ENCODE data around the gene MYO3B. TPM values are rescaled to one million over a fixed set of nuclear protein-coding genes. Genes with fewer than 3 reads are reported as not detected.

Gene MYO3B
- total RNA-seq, 3 donors from 2014 or later (not counting 1 experiment from before 2014, with no cell fraction given) = 0.68 to 0.88 (median 0.75) TPM

DNA sequence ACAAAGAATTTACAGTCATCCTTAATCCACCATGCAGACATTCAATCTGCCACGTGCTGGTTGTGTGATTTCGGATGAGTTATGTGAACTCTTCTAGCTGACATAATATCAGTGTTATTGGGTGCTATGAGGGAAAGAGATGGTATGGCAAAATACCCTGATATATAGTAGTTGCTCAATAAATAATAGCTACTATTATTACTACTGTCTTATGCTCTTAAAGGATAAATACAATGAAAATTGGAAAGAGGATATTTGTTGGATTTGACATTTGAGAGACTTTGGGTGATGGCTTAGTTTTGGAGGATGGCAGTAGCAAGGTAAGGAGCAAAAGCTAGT lies 86.5 kb downstream of the MYO3B start:
- H3K27ac ChIP-seq (ENCODE audit: low read length) = no peak overlapping the region
- ATAC-seq = no peak

GRCh38 chr2:170264865-170265264 lies 86.9 kb downstream of the MYO3B start:
- H3K36me3 ChIP-seq (ENCODE audit: control insufficient read depth, insufficient read depth, low read length) = no peaks in the 10 kb centered on the region
- H3K9me3 ChIP-seq (ENCODE audit: control insufficient read depth, insufficient read depth, low read length) = no peaks in the 10 kb centered on the region
- no peaks in the 10 kb centered on the region for H3K4me1 ChIP-seq (ENCODE audit: control insufficient read depth, insufficient read depth, low read length)
- H3K27ac ChIP-seq (ENCODE audit: low read length) = no peak overlapping the region
- H3K4me3 ChIP-seq (ENCODE audit: low read length) = no peak overlapping the region
- H3K27me3 Mint-ChIP-seq (ENCODE audit: low read depth in 2 of 2) = peaks cover 0 to 6% of the 10 kb centered on the region in 2 donors
- intact Hi-C loops (cut with micrococcal nuclease) = no loop called here
- ATAC-seq (no peak), DNase-seq (no peak)
- H3K9me3 Mint-ChIP-seq = no peaks in the 10 kb centered on the region
- H3K27ac Mint-ChIP-seq = no peak overlapping the region
- no peaks in the 10 kb centered on the region for H3K27me3 ChIP-seq (ENCODE audit: control insufficient read depth, insufficient read depth, low read length)
- H3K4me1 Mint-ChIP-seq = no peaks in the 10 kb centered on the region
- H3K4me3 Mint-ChIP-seq = no peak overlapping the region
- TF ChIP-seq CTCF (IDR thresholded peaks at IDR 0.05) = no peak
- no peaks in the 10 kb centered on the region for H3K36me3 Mint-ChIP-seq

More for the DNA sequence above, 86.5 kb downstream of the MYO3B start:
- intact Hi-C loops (cut with micrococcal nuclease) = no loop called here
- peaks cover 0 to 6% of the 10 kb centered on the region in 2 donors for H3K27me3 Mint-ChIP-seq (ENCODE audit: low read depth in 2 of 2)
- H3K9me3 Mint-ChIP-seq = no peaks in the 10 kb centered on the region
- H3K4me1 Mint-ChIP-seq = no peaks in the 10 kb centered on the region
- no peak for TF ChIP-seq CTCF (IDR thresholded peaks at IDR 0.05)
- H3K4me3 Mint-ChIP-seq = no peak overlapping the region
- no peak for DNase-seq
- Histone ChIP-seq H3K4me3 (ENCODE audit: low read length) (no peak overlapping the region), H3K4me1 (ENCODE audit: control insufficient read depth, insufficient read depth, low read length) (no peaks in the 10 kb centered on the region), H3K27me3 (ENCODE audit: control insufficient read depth, insufficient read depth, low read length) (no peaks in the 10 kb centered on the region), H3K9me3 (ENCODE audit: control insufficient read depth, insufficient read depth, low read length) (no peaks in the 10 kb centered on the region), H3K36me3 (ENCODE audit: control insufficient read depth, insufficient read depth, low read length) (no peaks in the 10 kb centered on the region)
- H3K36me3 Mint-ChIP-seq = no peaks in the 10 kb centered on the region
- no CpG with 5 or more reads among the region's 2 CpGs for WGBS (ENCODE audit: insufficient coverage)
- H3K27ac Mint-ChIP-seq = no peak overlapping the region

DNA sequence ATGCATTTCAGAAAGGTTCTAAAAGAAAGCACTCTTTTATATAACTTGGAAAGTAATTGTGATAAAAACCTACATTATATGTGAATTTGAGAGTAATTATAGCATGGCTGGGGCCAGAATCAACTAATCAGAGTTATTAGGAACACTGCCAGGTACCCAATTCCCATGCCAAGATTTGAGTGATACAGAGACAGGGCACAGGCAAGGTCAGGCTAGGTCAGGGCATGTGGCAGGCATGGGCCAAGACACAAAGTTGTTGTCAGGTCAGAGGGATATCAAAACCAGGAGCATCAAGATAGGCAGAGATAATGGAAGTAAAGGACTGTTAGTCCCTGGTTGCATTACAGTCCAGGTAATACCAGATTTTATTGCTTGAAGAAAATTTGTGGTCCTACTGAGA lies 87.4 kb downstream of the MYO3B start:
- H3K27me3 ChIP-seq (ENCODE audit: control insufficient read depth, insufficient read depth, low read length) = no peaks in the 10 kb centered on the region
- H3K4me1 ChIP-seq (ENCODE audit: control insufficient read depth, insufficient read depth, low read length) = no peaks in the 10 kb centered on the region
- no peaks in the 10 kb centered on the region for H3K36me3 Mint-ChIP-seq
- no peaks in the 10 kb centered on the region for H3K36me3 ChIP-seq (ENCODE audit: control insufficient read depth, insufficient read depth, low read length)
- intact Hi-C loops (cut with micrococcal nuclease) = no loop called here
- H3K4me1 Mint-ChIP-seq = no peaks in the 10 kb centered on the region
- no peak overlapping the region for H3K4me3 Mint-ChIP-seq
- H3K27me3 Mint-ChIP-seq (ENCODE audit: low read depth in 2 of 2) = peaks cover 0 to 6% of the 10 kb centered on the region in 2 donors
- no peaks in the 10 kb centered on the region for H3K9me3 Mint-ChIP-seq
- DNase-seq (no peak), ATAC-seq (no peak)
- TF ChIP-seq CTCF (IDR thresholded peaks at IDR 0.05) = no peak
- H3K27ac Mint-ChIP-seq = no peak overlapping the region
- no peak overlapping the region for H3K4me3 ChIP-seq (ENCODE audit: low read length)
- no peaks in the 10 kb centered on the region for H3K9me3 ChIP-seq (ENCODE audit: control insufficient read depth, insufficient read depth, low read length)
- H3K27ac ChIP-seq (ENCODE audit: low read length) = no peak overlapping the region

- TF ChIP-seq CTCF (IDR thresholded peaks at IDR 0.05) = no peak
- Mint-ChIP-seq H3K36me3 (no peaks in the 10 kb centered on the region), H3K4me1 (no peaks in the 10 kb centered on the region), H3K9me3 (no peaks in the 10 kb centered on the region), H3K4me3 (no peak overlapping the region), H3K27ac (no peak overlapping the region), H3K27me3 (ENCODE audit: low read depth in 2 of 2) (peaks cover 0 to 6% of the 10 kb centered on the region in 2 donors)
- no peaks in the 10 kb centered on the region for H3K27me3 ChIP-seq (ENCODE audit: control insufficient read depth, insufficient read depth, low read length)
- DNase-seq (no peak), ATAC-seq (no peak)
- H3K4me3 ChIP-seq (ENCODE audit: low read length) = no peak overlapping the region
- no peaks in the 10 kb centered on the region for H3K36me3 ChIP-seq (ENCODE audit: control insufficient read depth, insufficient read depth, low read length)
- H3K27ac ChIP-seq (ENCODE audit: low read length) = no peak overlapping the region
- no peaks in the 10 kb centered on the region for H3K4me1 ChIP-seq (ENCODE audit: control insufficient read depth, insufficient read depth, low read length)
- H3K9me3 ChIP-seq (ENCODE audit: control insufficient read depth, insufficient read depth, low read length) = no peaks in the 10 kb centered on the region
- intact Hi-C loops (cut with micrococcal nuclease) = no loop called here
- 83% methylated on average over 1 of the region's 1 CpG for WGBS (ENCODE audit: insufficient coverage)
Measured at GRCh38 chr2:170266358-170266757, 88.4 kb downstream of the MYO3B start.
